ENCODE data around the gene ATG10. TPM values are rescaled to one million over a fixed set of nuclear protein-coding genes. Genes with fewer than 3 reads are reported as not detected.
"Not testable (repeated sequence)": the region's sequence is repeated elsewhere in the genome, so short reads cannot be mapped to it uniquely, and the experiment has no call there.

ATG10 gene
- total and polyA plus RNA-seq, 2 experiments from 2014 or later = 12.5 to 17.7 TPM

- Mint-ChIP-seq H3K4me3 (peak overlapping the region; percentile 2; the same call in 1 of the 3 replicates), H3K27ac (peak overlapping the region; percentile 69; the same call in 1 of the 2 replicates), H3K27me3 (ENCODE audit: insufficient read depth, low read depth, poor library complexity) (no peaks in the 10 kb centered on the region), H3K9me3 (no peaks in the 10 kb centered on the region; the same call in 2 of the 3 replicates), H3K36me3 (ENCODE audit: low read depth) (peaks cover 4% of the 10 kb centered on the region; the same call in 2 of the 3 replicates), H3K4me1 (peaks cover 18% of the 10 kb centered on the region)
- no peaks in the 10 kb centered on the region for H3K9me2 ChIP-seq (ENCODE audit: insufficient read depth)
- H3K4me3 ChIP-seq = no peak overlapping the region
- H3F3A ChIP-seq (replicated peaks; ENCODE audit: low read depth) = no peaks in the 10 kb centered on the region
- TF ChIP-seq CTCF (conservative IDR thresholded peaks at IDR 0.05; ENCODE audit: low read depth in 2 of 2) = no peak
- no peak for TF ChIP-seq ETS1 (IDR thresholded peaks at IDR 0.05)
- no peak for TF ChIP-seq NANOG (IDR thresholded peaks at IDR 0.05; ENCODE audit: borderline replicate concordance)
- 0 out of 2 replicates have a peak, but pooled peaks have one; percentile 20 for TF ChIP-seq ZNF462 (CRISPR knock-in tag; IDR thresholded peaks at IDR 0.05)
- TF ChIP-seq JUNB (IDR thresholded peaks at IDR 0.05; ENCODE audit: unreplicated experiment) = no peak
- no peak for TF ChIP-seq CREB1 (CRISPR knock-in tag; IDR thresholded peaks at IDR 0.05; ENCODE audit: low read depth)
- H3K36me3 ChIP-seq (ENCODE audit: insufficient read depth) = no peaks in the 10 kb centered on the region
- H3K79me2 ChIP-seq (replicated peaks; ENCODE audit: insufficient read depth) = peaks cover 3% of the 10 kb centered on the region; the same call in 1 of the 2 replicates
- ATAC-seq = peak; percentile 93
- no peaks in the 10 kb centered on the region for H3K27me3 ChIP-seq (ENCODE audit: insufficient read depth)
- H2AFZ ChIP-seq = no peak overlapping the region
- peak; percentile 69 for DNase-seq (ENCODE audit: low spot score)
- H4K20me1 ChIP-seq (replicated peaks; ENCODE audit: insufficient read depth) = no peaks in the 10 kb centered on the region
- peak overlapping the region; percentile 62 for H3K4me2 ChIP-seq
- H3K27ac ChIP-seq (ENCODE audit: low read depth) = peak overlapping the region; percentile 74
- H3K4me1 ChIP-seq (ENCODE audit: insufficient read depth) = peaks cover 12% of the 10 kb centered on the region; the same call in 1 of the 2 replicates
Observed at GRCh38 chr5:82031220-82032119, 59.6 kb downstream of the ATG10 start.

GRCh38 chr5:82042894-82043293 lies 71.1 kb downstream of the ATG10 start:
- H3K27ac Mint-ChIP-seq = not testable (repeated sequence)

More at GRCh38 chr5:82042894-82043293, 71.1 kb downstream of the ATG10 start:
- H2AFZ ChIP-seq; H3K4me2 ChIP-seq; DNase-seq (ENCODE audit: low spot score); H3K27me3 ChIP-seq (ENCODE audit: insufficient read depth); H3K4me1 Mint-ChIP-seq; H3F3A ChIP-seq (replicated peaks; ENCODE audit: low read depth); H3K4me3 Mint-ChIP-seq; ATAC-seq; H3K4me1 ChIP-seq (ENCODE audit: insufficient read depth); H3K9me2 ChIP-seq (ENCODE audit: insufficient read depth); H3K79me2 ChIP-seq (replicated peaks; ENCODE audit: insufficient read depth); H3K27me3 Mint-ChIP-seq (ENCODE audit: insufficient read depth, low read depth, poor library complexity); H3K4me3 ChIP-seq; H3K27ac ChIP-seq (ENCODE audit: low read depth); H3K36me3 ChIP-seq (ENCODE audit: insufficient read depth); H4K20me1 ChIP-seq (replicated peaks; ENCODE audit: insufficient read depth): not testable (repeated sequence)
- peaks cover 28% of the 10 kb centered on the region for H3K9me3 Mint-ChIP-seq
- H3K36me3 Mint-ChIP-seq (ENCODE audit: low read depth) = peaks cover 39% of the 10 kb centered on the region
